Suprapubic skin (tissue), 4 donors: ENCODE results near the gene RAVER2. TPM values are rescaled to one million over a fixed set of nuclear protein-coding genes. Genes with fewer than 3 reads are reported as not detected.

Experiments
- DNase-seq, 2 donors: peaks; one replicate each; pipeline ENCODE4 v3.0.0-alpha.2; 2019; ENCODE audit warnings: low spot score in 2 of 2
- H3K27ac ChIP-seq: fragments of 200-600 bp; sonication (generic); one replicate; pipeline ENCODE4 v1.5.1; 2019
- H3K27me3 ChIP-seq: fragments of 200-600 bp; sonication (generic); one replicate; pipeline ENCODE4 v1.5.1; 2019
- H3K36me3 ChIP-seq: fragments of 200-600 bp; sonication (generic); one replicate; pipeline ENCODE4 v1.5.1; 2019
- H3K4me1 ChIP-seq: fragments of 200-600 bp; sonication (generic); one replicate; pipeline ENCODE4 v1.5.1; 2019
- H3K4me3 ChIP-seq: fragments of 200-600 bp; sonication (generic); one replicate; pipeline ENCODE4 v1.5.1; 2019; ENCODE audit warnings: mild to moderate bottlenecking
- H3K9me3 ChIP-seq: fragments of 200-600 bp; sonication (generic); one replicate; pipeline ENCODE4 v1.5.1; 2019
- EP300 ChIP-seq: sonication (generic); formaldehyde crosslinking; IDR thresholded peaks from one replicate; pipeline ENCODE4 v1.6.1; 2017; ENCODE audit warnings: antibody characterized with exemption
- POLR2A ChIP-seq, 2 donors: fragments of 450-650 bp; IDR thresholded peaks; one replicate each; pipeline ENCODE4 v1.6.1; 2017; ENCODE audit warnings: antibody characterized with exemption in 2 of 2, mild to moderate bottlenecking in 2 of 2, moderate library complexity in 2 of 2
- POLR2AphosphoS5 ChIP-seq, 3 donors: sonication (generic); formaldehyde crosslinking; IDR thresholded peaks; one replicate each; pipeline ENCODE4 v1.6.1; 2017; ENCODE audit warnings: antibody characterized with exemption in 3 of 3
- WGBS: methylation state at CpG from one replicate; pipeline ENCODE4 v1.1.5; 2018; 5-methylcytosine and 5-hydroxymethylcytosine counted together
- total RNA-seq, 4 donors: library from RNA; depleted of rRNA; stranded (reverse); fragments of >200 nt; gene quantifications; one replicate each; pipeline ENCODE4 v1.1.0, GENCODE V29; 2016
- TF ChIP-seq, protein P1 (sequence below), 2 donors: fragments of 200-600 bp in 1 of 2; fragments of 450-650 bp in 1 of 2; sonication (generic) in 1 of 2; IDR thresholded peaks; one replicate each; pipeline ENCODE4 v1.5.1; 2016 to 2019; ENCODE audit warnings: antibody characterized with exemption in 2 of 2, mild to moderate bottlenecking in 1 of 2, moderate library complexity in 1 of 2

The RAVER2 gene
- total RNA-seq, 4 donors from 2014 or later: 7.9 to 15.7 (median 13.6) TPM

DNA sequence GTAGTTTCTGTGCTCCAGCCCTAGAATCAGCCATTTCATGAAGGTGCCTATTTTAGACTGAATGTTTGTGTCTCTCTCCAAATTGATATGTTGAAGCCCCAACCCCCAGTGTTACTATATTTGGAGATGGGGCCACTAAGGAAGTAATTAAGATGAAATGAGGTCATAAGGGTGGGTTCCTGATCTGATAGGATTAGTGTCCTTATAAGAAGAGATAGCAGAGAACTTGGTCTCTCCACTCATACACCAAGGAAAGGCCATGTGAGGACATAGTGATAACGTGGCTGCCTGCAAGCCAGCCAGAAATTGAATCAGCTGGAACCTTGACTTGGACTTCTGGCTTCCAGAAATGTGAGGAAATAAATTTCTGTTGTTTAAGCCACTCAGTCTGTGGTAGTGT is 12.3 kb downstream of the RAVER2 start:
- H3K36me3 ChIP-seq: no peaks in the 10 kb centered on the region
- no peaks in the 10 kb centered on the region for H3K9me3 ChIP-seq
- TF ChIP-seq POLR2AphosphoS5 (IDR thresholded peaks at IDR 0.05): no peak
- TF ChIP-seq EP300: no peak
- TF ChIP-seq, protein P1, sequence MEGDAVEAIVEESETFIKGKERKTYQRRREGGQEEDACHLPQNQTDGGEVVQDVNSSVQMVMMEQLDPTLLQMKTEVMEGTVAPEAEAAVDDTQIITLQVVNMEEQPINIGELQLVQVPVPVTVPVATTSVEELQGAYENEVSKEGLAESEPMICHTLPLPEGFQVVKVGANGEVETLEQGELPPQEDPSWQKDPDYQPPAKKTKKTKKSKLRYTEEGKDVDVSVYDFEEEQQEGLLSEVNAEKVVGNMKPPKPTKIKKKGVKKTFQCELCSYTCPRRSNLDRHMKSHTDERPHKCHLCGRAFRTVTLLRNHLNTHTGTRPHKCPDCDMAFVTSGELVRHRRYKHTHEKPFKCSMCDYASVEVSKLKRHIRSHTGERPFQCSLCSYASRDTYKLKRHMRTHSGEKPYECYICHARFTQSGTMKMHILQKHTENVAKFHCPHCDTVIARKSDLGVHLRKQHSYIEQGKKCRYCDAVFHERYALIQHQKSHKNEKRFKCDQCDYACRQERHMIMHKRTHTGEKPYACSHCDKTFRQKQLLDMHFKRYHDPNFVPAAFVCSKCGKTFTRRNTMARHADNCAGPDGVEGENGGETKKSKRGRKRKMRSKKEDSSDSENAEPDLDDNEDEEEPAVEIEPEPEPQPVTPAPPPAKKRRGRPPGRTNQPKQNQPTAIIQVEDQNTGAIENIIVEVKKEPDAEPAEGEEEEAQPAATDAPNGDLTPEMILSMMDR (IDR thresholded peaks at IDR 0.05): no peak
- H3K4me1 ChIP-seq: no peaks in the 10 kb centered on the region
- H3K27ac ChIP-seq: no peak overlapping the region
- DNase-seq: no peak
- H3K27me3 ChIP-seq: no peaks in the 10 kb centered on the region
- H3K4me3 ChIP-seq: no peak overlapping the region
- WGBS: 65% methylated on average over 1 of the region's 1 CpG

DNA sequence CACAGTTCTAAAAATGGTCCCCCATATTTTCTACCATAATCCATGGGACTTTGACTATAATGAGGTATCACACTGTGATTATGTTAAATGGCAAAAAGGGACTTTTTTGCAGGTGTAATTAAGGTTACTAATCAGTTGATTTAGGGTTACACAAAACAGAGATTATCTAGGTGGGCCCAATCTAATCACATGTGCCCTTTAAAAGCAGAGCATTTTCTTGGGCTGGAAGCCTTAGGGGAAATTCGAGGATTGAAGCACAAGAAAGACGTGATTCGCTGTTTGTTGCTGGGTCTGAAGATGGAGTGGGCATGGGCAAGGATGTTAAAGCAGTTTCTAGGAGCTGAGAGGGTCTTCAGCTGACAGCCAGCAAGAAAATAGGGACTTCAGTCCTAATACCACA is 13.4 kb downstream of the RAVER2 start:
- Histone ChIP-seq H3K4me1 (no peaks in the 10 kb centered on the region), H3K27me3 (no peaks in the 10 kb centered on the region), H3K9me3 (no peaks in the 10 kb centered on the region), H3K36me3 (no peaks in the 10 kb centered on the region), H3K4me3 (no peak overlapping the region), H3K27ac (no peak overlapping the region)
- DNase-seq: no peak
- 95% methylated on average over 3 of the region's 3 CpGs for WGBS
- no peak for TF ChIP-seq POLR2A (IDR thresholded peaks at IDR 0.05)
- TF ChIP-seq EP300: no peak
- TF ChIP-seq, protein P1 (IDR thresholded peaks at IDR 0.05): no peak
- TF ChIP-seq POLR2AphosphoS5 (IDR thresholded peaks at IDR 0.05): no peak

DNA sequence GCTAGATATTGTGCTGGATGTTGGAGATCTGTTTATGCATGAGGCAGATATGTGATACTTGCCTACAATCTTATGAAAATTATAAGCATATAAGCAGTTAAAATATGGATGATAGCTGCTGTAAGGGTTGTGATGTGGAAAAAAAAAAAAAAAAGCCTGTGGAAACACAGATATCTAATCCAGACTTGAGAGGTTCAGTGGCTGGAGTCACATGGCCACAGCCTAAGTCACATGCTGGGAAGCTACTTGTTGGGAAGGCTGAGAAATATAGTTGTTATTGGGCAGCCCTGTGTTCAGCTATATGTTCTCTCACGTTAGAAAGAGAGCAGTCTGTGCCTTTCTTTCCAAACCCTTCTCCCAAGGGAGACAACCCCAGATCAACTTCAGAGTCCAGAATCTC is 15.1 kb downstream of the RAVER2 start:
- no peak for DNase-seq
- no peaks in the 10 kb centered on the region for H3K36me3 ChIP-seq
- no peak overlapping the region for H3K27ac ChIP-seq
- WGBS: 77% methylated on average over 1 of the region's 1 CpG
- H3K4me3 ChIP-seq: no peak overlapping the region
- no peaks in the 10 kb centered on the region for H3K4me1 ChIP-seq
- no peaks in the 10 kb centered on the region for H3K9me3 ChIP-seq
- TF ChIP-seq POLR2AphosphoS5 (IDR thresholded peaks at IDR 0.05) (no peak), POLR2A (IDR thresholded peaks at IDR 0.05) (no peak), EP300 (no peak)
- TF ChIP-seq, protein P1 (IDR thresholded peaks at IDR 0.05): no peak
- no peaks in the 10 kb centered on the region for H3K27me3 ChIP-seq

DNA sequence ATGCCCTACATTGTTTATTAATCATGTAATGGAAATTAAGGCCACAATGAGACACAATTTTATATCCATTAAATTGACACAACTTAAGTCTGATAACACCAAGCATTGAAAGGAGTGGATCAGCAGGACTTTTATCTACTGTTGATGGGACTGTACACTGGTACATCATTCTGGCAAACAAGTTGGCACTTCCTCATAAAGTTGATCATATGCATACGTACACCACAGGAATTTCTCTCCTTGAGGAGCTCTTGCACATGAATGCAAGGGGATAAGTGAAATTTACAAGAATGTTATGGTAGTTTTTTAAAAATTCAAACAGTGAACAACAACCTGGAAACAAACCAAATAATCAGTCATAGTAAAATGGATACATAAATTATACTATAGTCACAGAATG is 20.1 kb downstream of the RAVER2 start:
- Histone ChIP-seq H3K4me3 (no peak overlapping the region), H3K4me1 (no peaks in the 10 kb centered on the region), H3K9me3 (no peaks in the 10 kb centered on the region), H3K27me3 (no peaks in the 10 kb centered on the region), H3K27ac (no peak overlapping the region), H3K36me3 (no peaks in the 10 kb centered on the region)
- 86% methylated on average over 1 of the region's 1 CpG for WGBS
- DNase-seq: no peak
- TF ChIP-seq EP300 (no peak), POLR2A (IDR thresholded peaks at IDR 0.05) (no peak), POLR2AphosphoS5 (IDR thresholded peaks at IDR 0.05) (no peak)
- TF ChIP-seq, protein P1 (IDR thresholded peaks at IDR 0.05): no peak

DNA sequence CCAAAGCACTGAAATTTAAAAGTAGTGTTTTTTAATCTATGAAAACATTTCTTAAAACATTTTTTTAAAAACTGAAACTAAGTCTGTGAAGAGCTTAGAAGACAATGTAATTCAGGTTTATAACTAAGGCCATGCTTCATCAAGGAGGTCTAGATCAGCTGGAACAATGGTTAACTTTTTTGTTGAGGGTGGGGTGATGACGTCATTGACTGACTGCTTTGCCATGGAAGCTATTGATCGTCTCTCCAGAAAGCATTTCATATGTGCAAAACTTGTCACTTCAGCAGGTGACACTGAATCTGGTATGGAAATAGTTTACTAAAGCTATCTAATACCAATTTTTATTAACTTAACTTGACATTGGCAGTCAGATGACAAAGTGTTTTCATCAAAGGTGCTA is 21.0 kb downstream of the RAVER2 start:
- no peaks in the 10 kb centered on the region for H3K4me1 ChIP-seq
- WGBS: 62% methylated on average over 2 of the region's 2 CpGs
- DNase-seq: no peak

More for the DNA sequence above, 21.0 kb downstream of the RAVER2 start:
- no peak overlapping the region for H3K27ac ChIP-seq
- no peak for TF ChIP-seq POLR2A (IDR thresholded peaks at IDR 0.05)
- TF ChIP-seq, protein P1 (IDR thresholded peaks at IDR 0.05): no peak
- no peak for TF ChIP-seq POLR2AphosphoS5 (IDR thresholded peaks at IDR 0.05)
- TF ChIP-seq EP300: no peak
- no peaks in the 10 kb centered on the region for H3K27me3 ChIP-seq
- H3K4me3 ChIP-seq: no peak overlapping the region
- no peaks in the 10 kb centered on the region for H3K36me3 ChIP-seq
- H3K9me3 ChIP-seq: no peaks in the 10 kb centered on the region
